GM19395 (cell line): ENCODE measurements around the gene ROBO2.

Experiments
- ATAC-seq: cut with Tn5 transposase; IDR thresholded peaks from one replicate; pipeline ENCODE4 v1.9.1; 2021; ENCODE audit warnings: mild to moderate bottlenecking, moderate library complexity; ENCODE audit not compliant: unreplicated experiment

Gene ROBO2

DNA sequence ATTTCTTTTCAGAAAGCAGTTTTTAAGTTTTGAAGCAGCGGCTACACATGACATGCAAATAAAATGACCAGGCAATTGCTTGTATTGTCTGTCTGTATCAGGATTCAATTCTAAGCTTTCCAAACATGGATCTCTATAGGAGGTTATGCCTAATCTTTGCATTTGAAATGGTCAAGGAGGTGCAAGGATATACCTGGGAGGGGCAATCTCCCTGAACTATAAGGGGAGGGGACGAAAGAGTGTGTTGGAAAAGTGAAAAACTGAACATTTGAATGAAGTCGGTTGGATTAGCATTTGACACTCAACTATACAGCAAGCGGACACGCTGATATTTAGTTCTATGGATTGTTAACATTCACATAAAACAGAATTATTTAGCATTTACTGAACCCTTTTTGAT lies 11.7 kb downstream of the ROBO2 start:
- no peak for ATAC-seq

DNA sequence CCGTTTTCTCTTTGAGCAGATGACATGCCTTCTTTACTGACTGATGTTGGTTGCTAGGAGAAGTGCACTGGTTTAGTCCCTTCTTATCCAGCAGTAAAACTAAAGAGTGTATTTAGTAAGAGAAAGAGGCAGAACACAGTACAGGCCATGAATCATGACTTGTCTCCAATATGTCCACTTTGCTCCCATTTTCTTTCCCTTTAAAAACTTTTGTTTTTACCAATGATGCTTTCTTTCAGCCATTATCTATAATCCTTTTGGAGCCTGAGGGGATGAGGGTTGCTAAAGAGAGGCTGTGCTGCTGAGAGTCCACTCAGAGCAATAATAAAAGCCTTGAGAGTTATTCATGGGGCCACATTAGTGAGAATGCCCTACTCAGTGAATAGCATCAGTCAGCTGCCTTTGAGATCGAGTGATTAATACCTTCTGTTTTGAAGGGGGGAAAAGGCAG lies 12.2 kb downstream of the ROBO2 start:
- ATAC-seq: no peak

DNA sequence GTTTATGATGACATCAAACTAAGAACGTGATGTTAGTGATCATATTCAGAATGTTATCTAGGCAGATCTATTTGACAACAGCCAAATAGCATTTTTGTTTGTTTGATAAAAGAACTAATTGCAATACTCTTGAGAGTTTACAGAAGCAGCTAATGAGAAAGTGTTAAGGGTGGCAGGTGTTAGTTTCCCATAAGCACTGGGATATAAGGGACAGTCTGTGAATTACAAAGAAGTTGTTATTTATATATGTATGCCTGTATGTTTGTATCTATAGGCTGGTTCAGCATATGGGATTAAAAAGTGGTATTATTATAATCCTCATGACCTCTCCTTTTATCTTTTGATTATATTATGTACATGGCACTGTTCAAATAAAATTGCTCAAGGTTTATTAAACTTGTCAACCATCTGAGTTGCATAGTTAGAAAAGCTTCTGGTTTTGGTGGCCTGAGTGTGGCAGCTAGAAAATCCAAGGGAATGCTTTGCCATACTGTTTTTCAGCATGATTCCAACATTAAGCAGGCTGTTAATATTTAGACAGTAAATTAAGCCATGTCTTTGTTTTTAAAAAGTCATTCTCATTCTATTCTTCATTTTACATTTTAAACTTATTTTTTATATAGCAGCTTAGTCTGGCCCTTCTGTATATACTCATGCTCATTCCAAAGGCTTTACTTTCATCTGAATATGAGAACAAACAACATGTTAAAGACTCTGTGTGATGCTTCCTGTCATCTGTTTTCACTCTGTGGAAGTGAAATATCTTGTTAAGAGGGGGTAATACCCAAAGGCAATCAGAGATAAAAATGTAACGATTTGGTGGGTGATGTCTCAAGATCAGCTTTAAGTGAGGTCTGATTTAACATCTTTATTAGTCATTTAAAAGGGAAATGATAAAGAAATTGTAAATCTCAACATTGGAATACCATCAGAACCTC lies 13.1 kb downstream of the ROBO2 start:
- no peak for ATAC-seq

GRCh38 chr3:77053795-77054194 lies 13.9 kb downstream of the ROBO2 start:
- no peak for ATAC-seq

GRCh38 chr3:77055841-77056341 lies 16.0 kb downstream of the ROBO2 start:
- no peak for ATAC-seq

- ATAC-seq: no peak
Measured at GRCh38 chr3:77059354-77059753, 19.5 kb downstream of the ROBO2 start.

DNA sequence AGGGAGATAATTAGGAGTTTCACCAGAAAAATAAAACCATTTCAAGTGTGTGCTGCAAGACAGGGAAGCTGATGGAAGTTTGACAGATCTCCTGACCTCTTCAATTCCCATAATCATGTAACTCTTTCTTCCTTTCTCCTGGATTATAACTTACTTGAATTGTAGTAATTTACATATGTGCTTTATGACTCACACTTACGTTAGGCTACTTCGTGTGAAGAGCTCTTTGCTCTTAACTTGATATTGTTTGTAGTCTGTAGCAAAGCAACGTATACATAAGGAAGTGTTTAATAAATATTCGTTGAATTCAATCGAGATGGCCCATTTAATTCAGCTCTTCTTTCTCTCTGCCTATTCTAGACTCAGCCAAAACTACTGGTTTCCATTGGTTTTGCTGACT lies 23.5 kb downstream of the ROBO2 start:
- no peak for ATAC-seq

GRCh38 chr3:77065750-77066149 lies 25.9 kb downstream of the ROBO2 start:
- ATAC-seq: no peak

- ATAC-seq: no peak
Measured at GRCh38 chr3:77066829-77067228, 26.9 kb downstream of the ROBO2 start.

GRCh38 chr3:77068808-77069207 lies 28.9 kb downstream of the ROBO2 start:
- no peak for ATAC-seq

- no peak for ATAC-seq
Measured at GRCh38 chr3:77071364-77071763, 31.5 kb downstream of the ROBO2 start.

DNA sequence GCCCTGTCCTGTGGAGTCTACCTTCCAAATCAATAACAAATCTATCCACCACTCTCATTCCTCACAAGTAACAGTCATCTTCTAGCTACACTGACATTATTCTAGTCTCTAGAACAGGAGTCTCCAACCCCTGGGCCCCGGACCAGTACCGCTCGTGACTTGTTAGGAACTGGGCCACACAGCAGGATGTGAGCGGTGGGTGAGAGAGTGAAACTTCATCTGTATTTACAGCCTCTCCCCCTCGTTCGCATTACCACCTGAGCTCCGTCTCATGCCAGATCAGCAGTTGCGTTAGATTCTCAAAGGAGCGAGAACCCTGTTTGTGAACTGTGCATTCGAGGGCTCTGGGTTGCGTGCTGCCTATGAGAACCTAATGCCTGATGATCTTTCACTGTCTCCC lies 31.9 kb downstream of the ROBO2 start:
- no peak for ATAC-seq

- ATAC-seq: no peak
Measured at GRCh38 chr3:77072232-77072631, 32.3 kb downstream of the ROBO2 start.

DNA sequence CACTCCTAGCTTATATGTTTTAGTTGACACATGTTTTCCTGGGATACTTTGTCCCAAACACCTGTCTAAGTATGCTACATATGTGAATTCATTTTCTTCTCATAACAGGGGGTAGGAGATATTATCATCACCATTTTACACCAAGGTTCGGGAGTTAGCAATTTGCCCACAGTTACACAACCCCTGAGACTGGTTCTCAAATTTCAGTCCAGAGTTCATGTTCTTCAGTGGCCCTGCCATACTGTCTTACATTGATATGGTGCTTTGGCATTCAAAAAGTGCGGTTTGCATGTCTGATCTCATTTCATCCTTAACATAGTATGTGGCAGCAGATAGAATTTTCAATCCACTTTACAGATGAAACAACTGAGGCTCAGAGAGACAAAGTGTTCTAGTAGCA lies 38.4 kb downstream of the ROBO2 start:
- no peak for ATAC-seq

GRCh38 chr3:77079988-77080610 lies 40.2 kb downstream of the ROBO2 start:
- ATAC-seq: no peak

DNA sequence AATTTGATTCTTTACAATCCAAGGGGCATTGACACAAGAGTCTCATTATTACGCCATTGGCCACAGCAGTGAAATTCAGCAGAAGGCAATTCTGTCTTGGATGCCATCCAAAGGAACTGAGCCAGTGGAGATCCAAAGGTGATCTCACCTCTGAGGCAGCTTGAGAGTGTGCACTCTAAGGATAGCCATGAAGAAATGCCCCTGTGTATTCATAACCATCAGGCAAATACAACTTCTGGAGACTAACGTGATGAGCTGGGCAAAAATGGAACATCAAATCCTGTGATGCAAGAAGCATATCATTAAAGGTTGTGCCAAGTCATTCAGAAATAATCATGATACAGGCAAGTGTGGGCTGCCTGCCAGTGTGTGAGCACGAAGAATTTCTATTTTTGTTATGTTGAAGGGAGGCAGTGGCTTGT lies 41.4 kb downstream of the ROBO2 start:
- no peak for ATAC-seq

- no peak for ATAC-seq
Measured at GRCh38 chr3:77084511-77084910, 44.6 kb downstream of the ROBO2 start.

DNA sequence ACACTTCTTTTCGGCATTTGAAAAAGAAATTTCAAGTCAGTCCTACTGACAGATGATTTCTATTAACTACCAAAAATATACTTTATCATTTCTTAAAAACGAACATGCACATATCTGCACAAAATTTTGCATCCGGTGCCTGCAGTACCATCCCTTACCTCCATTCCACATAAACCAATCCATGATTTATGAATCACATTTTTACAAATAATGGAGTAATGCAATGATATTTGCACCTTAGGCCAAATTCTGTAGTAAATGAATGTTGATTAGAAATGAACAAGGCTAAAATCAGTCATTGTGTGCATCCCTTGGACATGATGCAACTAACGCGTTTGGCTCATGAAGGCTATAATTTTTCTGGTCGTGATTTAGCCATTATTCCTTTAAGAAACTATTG lies 46.5 kb downstream of the ROBO2 start:
- no peak for ATAC-seq

DNA sequence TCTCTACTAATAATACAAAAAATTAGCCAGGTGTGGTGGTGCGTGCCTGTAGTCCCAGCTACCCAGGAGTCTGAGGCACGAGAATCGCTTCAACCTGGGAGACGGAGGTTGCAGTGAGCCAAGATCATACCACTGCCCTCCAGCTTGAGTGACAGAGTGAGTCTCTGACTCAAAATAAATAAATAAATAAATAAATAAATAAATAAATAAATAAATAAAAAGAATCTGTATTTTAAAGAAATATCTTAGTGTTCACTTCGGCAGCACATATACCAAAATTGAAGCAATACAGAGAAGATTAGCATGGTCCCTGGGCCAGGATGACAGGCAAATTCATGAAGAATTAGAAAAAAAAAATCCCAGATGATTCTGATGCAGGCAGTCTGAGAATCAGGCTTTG lies 51.9 kb downstream of the ROBO2 start:
- no peak for ATAC-seq

DNA sequence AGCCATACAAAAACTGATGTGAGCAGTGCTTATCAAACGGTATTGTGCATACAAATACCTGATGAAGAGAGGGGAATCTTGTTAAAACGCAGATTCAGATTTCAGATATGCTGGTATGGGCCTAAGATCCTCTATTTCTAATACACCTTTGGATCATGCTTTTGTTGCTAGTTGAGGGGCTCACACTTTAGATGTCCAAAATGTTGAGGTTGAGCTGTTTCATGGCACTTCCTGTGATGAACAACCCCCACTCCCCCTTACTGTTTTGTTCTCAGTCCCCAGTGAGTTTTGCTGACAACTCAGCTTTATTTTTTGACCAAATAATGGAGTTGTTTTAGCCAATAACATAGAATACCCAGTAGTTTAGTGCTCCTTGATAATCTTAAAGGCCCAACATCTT lies 53.2 kb downstream of the ROBO2 start:
- no peak for ATAC-seq

DNA sequence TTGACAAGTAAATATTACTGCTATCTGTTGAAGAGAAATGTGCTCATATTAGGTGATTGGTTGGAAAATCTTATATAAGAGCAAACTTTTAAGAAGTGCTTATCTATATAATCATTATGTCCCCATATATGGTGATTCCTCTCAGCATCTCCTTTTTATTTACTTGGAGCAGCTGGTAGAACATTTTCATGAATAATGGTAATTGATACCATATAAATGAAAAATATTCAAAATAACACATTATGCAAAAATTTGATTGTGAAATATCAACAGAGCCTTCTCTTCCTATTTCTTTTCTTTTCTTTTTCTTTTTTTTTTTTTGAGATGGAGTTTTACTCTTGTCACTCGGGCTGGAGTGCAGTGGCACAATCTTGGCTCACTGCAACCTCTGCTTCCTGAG lies 56.2 kb downstream of the ROBO2 start:
- no peak for ATAC-seq
